ENCODE results near the gene DACH2.

The DACH2 gene

DNA sequence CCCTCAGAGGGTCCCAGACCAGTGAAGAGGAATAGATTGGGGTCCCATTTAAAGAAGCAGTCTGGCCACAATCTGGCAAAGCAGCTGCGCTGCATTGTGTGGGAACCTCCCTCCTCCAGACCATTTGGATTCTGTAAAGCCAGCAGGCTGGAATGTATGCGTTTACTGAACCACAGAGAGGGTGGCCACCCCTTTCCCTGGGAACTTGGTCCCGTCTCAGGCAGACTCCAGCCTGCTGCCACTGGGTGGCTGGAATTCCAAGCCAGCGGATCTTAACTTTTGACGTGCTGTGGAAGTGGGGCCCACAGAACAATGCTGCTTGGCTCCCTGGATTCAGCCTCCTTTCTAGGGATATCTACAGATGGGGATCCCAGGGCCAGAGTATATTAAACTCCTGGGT, 307.2 kb downstream of the DACH2 start:
- no peak for TF ChIP-seq CTCF (IDR thresholded peaks at IDR 0.05; ENCODE audit: extremely low read depth, missing control alignments)
- no peak for DNase-seq (ENCODE audit: low spot score)

GRCh38 chrX:86460760-86461159, 312.5 kb downstream of the DACH2 start:
- no peak for DNase-seq (ENCODE audit: low spot score)
- no peak for TF ChIP-seq CTCF (IDR thresholded peaks at IDR 0.05; ENCODE audit: extremely low read depth, missing control alignments)

GRCh38 chrX:86504297-86504696, 356.0 kb downstream of the DACH2 start:
- no peak for DNase-seq (ENCODE audit: low spot score)
- TF ChIP-seq CTCF (IDR thresholded peaks at IDR 0.05; ENCODE audit: extremely low read depth, missing control alignments), result no peak

DNA sequence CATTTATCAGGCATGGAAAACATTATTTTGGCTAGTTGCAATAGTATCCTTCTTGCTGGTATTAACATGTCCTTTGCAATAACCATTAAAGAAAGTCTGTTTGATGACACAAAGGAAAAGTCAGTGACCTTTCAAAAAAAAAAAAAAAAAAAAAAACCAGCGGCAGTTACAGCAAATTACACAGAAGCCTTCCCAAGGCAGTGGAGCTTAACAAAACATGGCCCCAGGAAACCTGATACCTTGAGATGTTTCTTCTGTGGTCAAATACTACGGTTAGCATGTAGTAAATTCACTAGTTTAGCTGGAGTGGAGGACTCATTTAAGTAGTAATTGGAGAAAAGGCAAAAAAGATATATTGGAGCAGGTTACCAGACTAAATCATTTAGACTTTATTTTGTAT, 359.1 kb downstream of the DACH2 start:
- no peak for DNase-seq (ENCODE audit: low spot score)
- no peak for TF ChIP-seq CTCF (IDR thresholded peaks at IDR 0.05; ENCODE audit: extremely low read depth, missing control alignments)

GRCh38 chrX:86579777-86580176, 431.5 kb downstream of the DACH2 start:
- no peak for TF ChIP-seq CTCF (IDR thresholded peaks at IDR 0.05; ENCODE audit: extremely low read depth, missing control alignments)

DNA sequence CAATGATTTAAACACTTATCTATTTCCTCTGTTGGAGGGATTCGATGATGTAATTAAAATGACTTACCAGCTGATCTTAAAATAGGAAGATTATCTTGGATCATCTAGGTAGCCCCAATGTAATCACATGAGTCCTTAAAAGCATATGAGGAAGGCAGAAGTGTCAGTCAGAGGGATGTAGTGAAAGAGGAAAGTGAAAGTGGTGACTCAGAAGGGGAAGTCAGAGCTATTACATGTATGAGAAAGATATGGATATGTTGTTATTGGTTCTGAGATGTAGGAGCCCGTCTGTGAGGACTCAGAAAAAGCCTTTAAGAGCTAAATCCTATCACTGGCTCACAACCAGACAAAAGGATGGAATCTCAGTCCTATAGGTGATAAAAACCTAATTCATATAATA, 456.4 kb downstream of the DACH2 start:
- DNase-seq (ENCODE audit: low spot score), result no peak
- TF ChIP-seq CTCF (IDR thresholded peaks at IDR 0.05; ENCODE audit: extremely low read depth, missing control alignments), result no peak

More at GRCh38 chrX:86579777-86580176, 431.5 kb downstream of the DACH2 start:
- no peak for DNase-seq (ENCODE audit: low spot score)

DNA sequence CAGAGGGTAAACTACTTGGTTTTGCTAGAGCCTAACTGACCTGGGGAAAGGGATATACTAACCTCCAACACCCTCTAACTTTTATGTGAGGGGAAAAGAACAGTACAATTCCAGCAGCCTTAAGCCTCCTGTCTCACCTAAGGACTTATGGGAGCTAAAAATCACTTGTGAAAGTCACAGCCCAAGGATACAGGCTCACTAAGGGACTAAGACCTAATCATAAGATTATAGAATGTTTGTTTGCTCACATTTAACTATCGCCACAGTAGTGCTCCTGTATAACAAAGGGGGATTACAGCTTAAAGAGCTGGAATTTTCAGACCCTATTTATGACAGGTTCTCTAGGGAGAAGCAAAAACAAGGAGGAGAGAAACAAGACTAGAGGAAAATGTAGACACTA, 548.7 kb downstream of the DACH2 start:
- TF ChIP-seq CTCF (IDR thresholded peaks at IDR 0.05; ENCODE audit: extremely low read depth, missing control alignments), result no peak
- no peak for DNase-seq (ENCODE audit: low spot score)

Data from GM20000 (cell line).